Mucosa of rectum (tissue), 2 donors: ENCODE measurements around the gene EXOC7.
"Not testable (repeated sequence)": the region's sequence is repeated elsewhere in the genome, so short reads cannot be mapped to it uniquely, and the experiment has no call there.

Source experiments
- H3K27ac ChIP-seq, 2 donors: one replicate each; pipeline ENCODE4 v1.7.0; 2013; ENCODE audit warnings: inconsistent platforms in 2 of 2, low read depth in 2 of 2, low read length in 2 of 2
- H3K27me3 ChIP-seq, 2 donors: one replicate each; pipeline ENCODE4 v1.7.0; 2013; ENCODE audit warnings: low read length in 2 of 2; ENCODE audit not compliant: control insufficient read depth in 2 of 2, insufficient read depth in 2 of 2
- H3K36me3 ChIP-seq, 2 donors: one replicate each; pipeline ENCODE4 v1.7.0; 2013; ENCODE audit warnings: low read length in 2 of 2; ENCODE audit not compliant: control insufficient read depth in 2 of 2, insufficient read depth in 2 of 2
- H3K4me1 ChIP-seq, 2 donors: one replicate each; pipeline ENCODE4 v1.7.0; 2013; ENCODE audit warnings: low read length in 2 of 2, mild to moderate bottlenecking in 1 of 2; ENCODE audit not compliant: control insufficient read depth in 2 of 2, insufficient read depth in 2 of 2
- H3K4me3 ChIP-seq, 2 donors: one replicate each; pipeline ENCODE4 v1.7.0; 2013; ENCODE audit warnings: low read length in 2 of 2
- H3K9ac ChIP-seq, 2 donors: one replicate each; pipeline ENCODE4 v1.7.0; 2013; ENCODE audit warnings: low read length in 2 of 2, low read depth in 1 of 2, mild to moderate bottlenecking in 1 of 2
- H3K9me3 ChIP-seq, 2 donors: one replicate each; pipeline ENCODE4 v1.7.0; 2013; ENCODE audit warnings: low read length in 2 of 2; ENCODE audit not compliant: control insufficient read depth in 2 of 2
- donor health status: healthy.
- donor health status: Normal muscosa, but diverticular disease.

Gene EXOC7

GRCh38 chr17:76074390-76075363 lies 28.9 kb downstream of the EXOC7 start, which contains the start of gene GALR2:
TSS of gene GALR2 (plus strand) at chr17:76074781. CDS start at chr17:76074884, 103 bp downstream.
- Histone ChIP-seq H3K27ac (no peak within 1 kb of the TSS), H3K9me3 (no peaks in the 10 kb centered on the region), H3K4me1 (peaks cover 20 to 26% of the 10 kb centered on the region in 2 donors), H3K4me3 (peak within 1 kb of the TSS in 1 of 2 donors; percentile 13), H3K9ac (no peak within 1 kb of the TSS), H3K36me3 (no peaks in the 10 kb centered on the region), H3K27me3 (peaks cover 52 to 56% of the 10 kb centered on the region in 2 donors)

- peak within 1 kb of the TSS; percentile 81 to 92 for H3K9ac ChIP-seq
- H3K4me3 ChIP-seq, result peak within 1 kb of the TSS; percentile 89 to 97
- H3K27me3 ChIP-seq, result peaks cover 33 to 34% of the 10 kb centered on the region in 2 donors
- H3K9me3 ChIP-seq, result no peaks in the 10 kb centered on the region
- H3K27ac ChIP-seq, result peak within 1 kb of the TSS; percentile 50 to 72
- H3K36me3 ChIP-seq, result peaks cover 5 to 10% of the 10 kb centered on the region in 2 donors
- H3K4me1 ChIP-seq, result peaks cover 20 to 26% of the 10 kb centered on the region in 2 donors
Measured at GRCh38 chr17:76072148-76072858, 31.3 kb downstream of the EXOC7 start, which contains the start of gene SRP68. TSS of gene SRP68 (minus strand) at chr17:76072517. CDS start at chr17:76072491, 26 bp downstream.

- H3K9me3 ChIP-seq, result no peaks in the 10 kb centered on the region
- peak overlapping the region; percentile 89 to 97 for H3K4me3 ChIP-seq
- H3K27ac ChIP-seq, result peak overlapping the region; percentile 50 to 72
- H3K4me1 ChIP-seq, result peaks cover 20 to 24% of the 10 kb centered on the region in 2 donors
- H3K9ac ChIP-seq, result peak overlapping the region; percentile 80 to 92
- H3K27me3 ChIP-seq, result peaks cover 27% of the 10 kb centered on the region in 2 donors
- H3K36me3 ChIP-seq, result peaks cover 9 to 16% of the 10 kb centered on the region in 2 donors
Measured at GRCh38 chr17:76071531-76072147, 31.9 kb downstream of the EXOC7 start.

GRCh38 chr17:76065775-76066174 lies 37.8 kb downstream of the EXOC7 start:
- Histone ChIP-seq H3K36me3 (peaks cover 51 to 65% of the 10 kb centered on the region in 2 donors), H3K9me3 (no peaks in the 10 kb centered on the region), H3K4me3 (no peak overlapping the region), H3K4me1 (peaks cover 3% of the 10 kb centered on the region in 2 donors), H3K27ac (no peak overlapping the region), H3K27me3 (no peaks in the 10 kb centered on the region), H3K9ac (no peak overlapping the region)

- no peak overlapping the region for H3K4me3 ChIP-seq
- no peak overlapping the region for H3K9ac ChIP-seq
- no peaks in the 10 kb centered on the region for H3K27me3 ChIP-seq
- H3K27ac ChIP-seq, result no peak overlapping the region
- peaks cover 64 to 73% of the 10 kb centered on the region in 2 donors for H3K36me3 ChIP-seq
- peaks cover 0 to 3% of the 10 kb centered on the region in 2 donors for H3K4me1 ChIP-seq
- H3K9me3 ChIP-seq, result no peaks in the 10 kb centered on the region
Measured at GRCh38 chr17:76063875-76064546, 39.6 kb downstream of the EXOC7 start.

- not testable (repeated sequence) for H3K27ac ChIP-seq
Measured at GRCh38 chr17:76058264-76058663, 45.3 kb downstream of the EXOC7 start.

GRCh38 chr17:76056882-76057281 lies 46.7 kb downstream of the EXOC7 start:
- no peak overlapping the region for H3K4me3 ChIP-seq
- peaks cover 62 to 64% of the 10 kb centered on the region in 2 donors for H3K36me3 ChIP-seq
- no peak overlapping the region for H3K9ac ChIP-seq
- no peak overlapping the region for H3K27ac ChIP-seq
- H3K9me3 ChIP-seq, result no peaks in the 10 kb centered on the region
- peaks cover 0 to 6% of the 10 kb centered on the region in 2 donors for H3K4me1 ChIP-seq
- H3K27me3 ChIP-seq, result no peaks in the 10 kb centered on the region

More at GRCh38 chr17:76058264-76058663, 45.3 kb downstream of the EXOC7 start:
- not testable (repeated sequence) for H3K9me3 ChIP-seq, H3K9ac ChIP-seq, H3K4me1 ChIP-seq, H3K27me3 ChIP-seq, H3K4me3 ChIP-seq
- peaks cover 66 to 68% of the 10 kb centered on the region in 2 donors for H3K36me3 ChIP-seq

- Histone ChIP-seq H3K4me1 (peaks cover 0 to 13% of the 10 kb centered on the region in 2 donors), H3K27ac (no peak overlapping the region), H3K36me3 (peaks cover 52 to 65% of the 10 kb centered on the region in 2 donors), H3K9me3 (no peaks in the 10 kb centered on the region), H3K9ac (no peak overlapping the region), H3K4me3 (no peak overlapping the region), H3K27me3 (no peaks in the 10 kb centered on the region)
Measured at GRCh38 chr17:76054112-76054476, 49.5 kb downstream of the EXOC7 start.
